8988T (cell line): Measurements from ENCODE around the gene CTAGE6.
"Not testable (repeated sequence)": the region's sequence is repeated elsewhere in the genome, so short reads cannot be mapped to it uniquely, and the experiment has no call there.

Experiments used
- DNase-seq: peaks from one replicate; pipeline ENCODE4 v3.0.0; 2011

The CTAGE6 gene

GRCh38 chr7:143715543-143716193 lies 41.8 kb downstream of the CTAGE6 start:
- DNase-seq: not testable (repeated sequence)

GRCh38 chr7:143714581-143715454 lies 42.7 kb downstream of the CTAGE6 start:
- not testable (repeated sequence) for DNase-seq

- DNase-seq: not testable (repeated sequence)
Observed at GRCh38 chr7:143712381-143712780, 45.1 kb downstream of the CTAGE6 start.

- not testable (repeated sequence) for DNase-seq
Observed at GRCh38 chr7:143711727-143712324, 45.7 kb downstream of the CTAGE6 start.

GRCh38 chr7:143709895-143710294 lies 47.6 kb downstream of the CTAGE6 start:
- DNase-seq: not testable (repeated sequence)
